Calu3 (cell line): Measurements from ENCODE around the gene EXOSC2. TPM values are rescaled to one million over a fixed set of nuclear protein-coding genes. Genes with fewer than 3 reads are reported as not detected.

Experiments
- BruUV-seq: library from RNA; stranded (reverse); fragments of 400-500 nt; replicated peaks from 2 replicates; lab custom pipeline; 2021; lab: Mats Ljungman, UMichigan
- CTCF ChIA-PET: fragments of 300-600 bp; sonication (Branson Sonifier 250); formaldehyde crosslinking; loops from one replicate; lab custom pipeline; 2022; ENCODE audit warnings: antibody characterized with exemption; lab: Charles Lee
- DNase-seq: peaks from one replicate; pipeline ENCODE4 v3.0.0; 2022
- H3K27ac Mint-ChIP-seq: one replicate; pipeline ENCODE4 v1.8.0; 2022; ENCODE audit warnings: mixed read lengths; ENCODE audit not compliant: unreplicated experiment
- H3K27me3 Mint-ChIP-seq: one replicate; pipeline ENCODE4 v1.8.0; 2022; ENCODE audit warnings: mixed read lengths; ENCODE audit not compliant: unreplicated experiment
- H3K36me3 Mint-ChIP-seq: one replicate; pipeline ENCODE4 v1.8.0; 2022; ENCODE audit warnings: mild to moderate bottlenecking, moderate library complexity, mixed read lengths; ENCODE audit not compliant: insufficient read depth, unreplicated experiment
- H3K4me1 Mint-ChIP-seq: one replicate; pipeline ENCODE4 v1.8.0; 2022; ENCODE audit warnings: mild to moderate bottlenecking, low read depth, mixed read lengths; ENCODE audit not compliant: unreplicated experiment
- H3K4me3 Mint-ChIP-seq: one replicate; pipeline ENCODE4 v1.8.0; 2022; ENCODE audit warnings: mild to moderate bottlenecking, low read depth, moderate library complexity, mixed read lengths; ENCODE audit not compliant: unreplicated experiment
- H3K9me3 Mint-ChIP-seq: one replicate; pipeline ENCODE4 v1.8.0; 2022; ENCODE audit warnings: low read depth, mixed read lengths; ENCODE audit not compliant: unreplicated experiment
- intact Hi-C: fragments of 100-400 bp; cut with micrococcal nuclease; formaldehyde crosslinking; loops from one replicate; pipeline ENCODE4 v1.10.0; 2022; ENCODE audit not compliant: unreplicated experiment
- total RNA-seq: library from RNA; stranded (reverse); gene quantifications from 2 replicates; pipeline ENCODE4 v1.2.3, GENCODE V29; 2022
- TF ChIP-seq, protein P1 (sequence below): fragments of 200-600 bp; IDR thresholded peaks from one replicate; pipeline ENCODE4 v1.8.0; 2022; ENCODE audit warnings: antibody characterized with exemption; ENCODE audit not compliant: unreplicated experiment

EXOSC2 gene
- total RNA-seq, 1 experiment from 2014 or later = 42.9 TPM

DNA sequence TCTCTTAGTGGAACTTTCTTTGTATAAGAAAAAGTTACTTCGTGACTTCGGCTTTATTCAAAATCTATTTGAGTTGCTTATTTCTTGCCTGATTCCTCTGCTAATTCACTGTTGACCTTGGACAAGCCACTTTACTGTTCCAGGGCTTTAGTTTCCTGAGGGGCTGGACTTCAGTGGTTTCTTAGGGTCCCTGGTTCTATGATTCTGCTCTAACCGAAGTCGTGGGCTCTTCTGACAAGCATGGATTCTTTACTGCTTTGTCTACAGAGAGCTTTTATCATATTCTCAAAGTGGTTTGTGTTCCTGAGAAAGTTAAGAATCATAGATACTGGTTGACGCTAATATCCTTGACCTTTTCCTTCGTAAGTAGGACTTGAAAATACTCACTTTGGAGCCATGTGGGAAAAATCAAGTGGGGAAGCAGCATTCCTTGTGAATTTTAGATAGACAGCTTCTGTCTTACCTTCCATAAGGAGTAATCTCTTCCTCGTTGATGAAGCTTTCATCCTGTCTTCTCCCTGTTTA is 21.1 kb downstream of the EXOSC2 start:
- Mint-ChIP-seq H3K4me3 (peak overlapping the region; percentile 90), H3K36me3 (peaks cover 32% of the 10 kb centered on the region), H3K9me3 (no peaks in the 10 kb centered on the region), H3K27ac (no peak overlapping the region), H3K4me1 (no peaks in the 10 kb centered on the region), H3K27me3 (peaks cover 12% of the 10 kb centered on the region)
- TF ChIP-seq, protein P1, sequence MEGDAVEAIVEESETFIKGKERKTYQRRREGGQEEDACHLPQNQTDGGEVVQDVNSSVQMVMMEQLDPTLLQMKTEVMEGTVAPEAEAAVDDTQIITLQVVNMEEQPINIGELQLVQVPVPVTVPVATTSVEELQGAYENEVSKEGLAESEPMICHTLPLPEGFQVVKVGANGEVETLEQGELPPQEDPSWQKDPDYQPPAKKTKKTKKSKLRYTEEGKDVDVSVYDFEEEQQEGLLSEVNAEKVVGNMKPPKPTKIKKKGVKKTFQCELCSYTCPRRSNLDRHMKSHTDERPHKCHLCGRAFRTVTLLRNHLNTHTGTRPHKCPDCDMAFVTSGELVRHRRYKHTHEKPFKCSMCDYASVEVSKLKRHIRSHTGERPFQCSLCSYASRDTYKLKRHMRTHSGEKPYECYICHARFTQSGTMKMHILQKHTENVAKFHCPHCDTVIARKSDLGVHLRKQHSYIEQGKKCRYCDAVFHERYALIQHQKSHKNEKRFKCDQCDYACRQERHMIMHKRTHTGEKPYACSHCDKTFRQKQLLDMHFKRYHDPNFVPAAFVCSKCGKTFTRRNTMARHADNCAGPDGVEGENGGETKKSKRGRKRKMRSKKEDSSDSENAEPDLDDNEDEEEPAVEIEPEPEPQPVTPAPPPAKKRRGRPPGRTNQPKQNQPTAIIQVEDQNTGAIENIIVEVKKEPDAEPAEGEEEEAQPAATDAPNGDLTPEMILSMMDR = no peak
- CTCF ChIA-PET = interaction anchor here (1.0 to 2.4 kb wide), 3 partner anchors 9 to 152 kb away, joined by 3 to 6 read pairs (median 3); no protein-coding TSS in a partner anchor
- intact Hi-C loops = no loop called here
- no peak for DNase-seq
- no TSS peak for BruUV-seq

DNA sequence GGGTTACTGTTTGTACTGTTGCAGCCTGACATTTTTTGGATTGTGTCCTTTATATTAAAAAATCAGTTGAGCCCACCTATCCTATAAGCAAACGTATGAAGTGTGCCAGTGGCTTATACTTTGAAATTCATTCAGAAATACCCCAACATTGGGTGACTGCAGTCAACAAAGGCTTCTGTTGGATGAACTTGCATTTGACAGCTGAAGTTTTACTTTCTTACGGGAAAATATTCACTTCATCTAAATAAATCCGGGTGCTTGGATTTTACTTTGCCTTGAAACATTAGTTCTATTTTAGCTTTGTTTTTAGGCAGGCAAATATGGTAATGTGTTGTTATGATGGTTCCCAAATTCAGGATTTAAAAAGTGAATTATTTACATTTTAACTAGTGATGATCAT is 21.7 kb downstream of the EXOSC2 start:
- no TSS peak for BruUV-seq
- no peaks in the 10 kb centered on the region for H3K9me3 Mint-ChIP-seq
- H3K27ac Mint-ChIP-seq = no peak overlapping the region
- intact Hi-C loops = no loop called here
- no peak for DNase-seq
- H3K4me3 Mint-ChIP-seq = peak overlapping the region; percentile 90
- TF ChIP-seq, protein P1 = no peak
- CTCF ChIA-PET = interaction anchor here (1.0 to 2.4 kb wide), 3 partner anchors 8 to 151 kb away, joined by 3 to 6 read pairs (median 3); no protein-coding TSS in a partner anchor
- H3K27me3 Mint-ChIP-seq = peaks cover 12% of the 10 kb centered on the region
- H3K4me1 Mint-ChIP-seq = no peaks in the 10 kb centered on the region
- H3K36me3 Mint-ChIP-seq = peaks cover 32% of the 10 kb centered on the region

DNA sequence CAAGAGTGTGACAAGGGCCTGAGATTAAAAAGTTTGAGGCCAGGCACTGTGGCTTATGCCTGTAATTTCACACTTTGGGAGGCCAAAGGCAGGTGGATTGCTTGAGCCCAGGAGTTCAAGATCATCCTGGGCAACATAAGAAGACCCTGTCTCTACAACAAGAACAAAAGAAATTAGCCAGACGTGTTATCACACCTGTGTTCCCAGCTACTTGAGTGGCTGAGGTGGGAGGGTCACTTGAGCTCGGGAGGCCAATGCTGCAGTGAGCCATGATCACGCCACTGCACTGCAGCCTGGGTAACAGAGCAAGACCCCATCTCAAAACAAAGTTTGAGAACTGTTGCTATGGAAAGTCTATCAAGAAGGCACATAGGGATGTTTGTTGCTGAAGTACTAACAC is 25.0 kb downstream of the EXOSC2 start:
- CTCF ChIA-PET = no interaction called here
- TF ChIP-seq, protein P1 = no peak
- intact Hi-C loops = no loop called here
- BruUV-seq = no TSS peak
- Mint-ChIP-seq H3K36me3 (peaks cover 12% of the 10 kb centered on the region), H3K9me3 (no peaks in the 10 kb centered on the region), H3K4me3 (no peak overlapping the region), H3K27ac (no peak overlapping the region), H3K27me3 (no peaks in the 10 kb centered on the region), H3K4me1 (no peaks in the 10 kb centered on the region)
- no peak for DNase-seq

DNA sequence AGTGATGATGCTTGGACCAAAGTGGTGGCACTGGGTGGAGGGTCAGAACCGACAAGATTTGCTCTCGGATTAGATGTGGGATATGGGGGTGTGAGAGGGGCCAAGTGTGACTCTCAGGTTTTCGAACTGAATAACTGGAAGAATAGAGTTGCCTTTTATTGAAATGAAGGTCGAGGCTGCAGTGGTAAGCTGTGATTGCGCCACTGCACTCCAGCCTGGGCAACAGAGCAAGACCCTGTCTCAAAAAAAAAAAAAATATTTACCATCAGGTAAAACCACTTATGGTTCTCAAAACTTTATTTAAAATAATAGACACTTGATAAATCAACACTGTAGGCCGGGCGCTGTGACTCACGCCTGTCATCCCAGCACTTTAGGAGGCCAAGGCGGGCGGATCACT is 27.2 kb downstream of the EXOSC2 start:
- intact Hi-C loops = no loop called here

More for the DNA sequence above, 27.2 kb downstream of the EXOSC2 start:
- CTCF ChIA-PET = no interaction called here
- no peaks in the 10 kb centered on the region for H3K9me3 Mint-ChIP-seq
- no peaks in the 10 kb centered on the region for H3K36me3 Mint-ChIP-seq
- no peak for DNase-seq
- H3K4me3 Mint-ChIP-seq = no peak overlapping the region
- no peaks in the 10 kb centered on the region for H3K4me1 Mint-ChIP-seq
- TF ChIP-seq, protein P1 = no peak
- no TSS peak for BruUV-seq
- H3K27ac Mint-ChIP-seq = no peak overlapping the region
- H3K27me3 Mint-ChIP-seq = no peaks in the 10 kb centered on the region
